HepG2 (cell line): ENCODE results near the gene RNU7-1. TPM values are rescaled to one million over a fixed set of nuclear protein-coding genes. Genes with fewer than 3 reads are reported as not detected.
A peak's percentile ranks its signal among the peaks of the same experiment; 100 is the strongest.

Experiments used
- ATF2 ChIP-seq: sonication (generic); formaldehyde crosslinking; IDR thresholded peaks from 2 replicates; pipeline ENCODE4 v1.4.0; 2020; ENCODE audit warnings: missing genetic modification reagents
- DBP ChIP-seq: sonication (generic); formaldehyde crosslinking; IDR thresholded peaks from 2 replicates; pipeline ENCODE4 v1.4.0; 2020; ENCODE audit warnings: missing genetic modification reagents; ENCODE audit errors: not compliant biosample characterization
- E2F5 ChIP-seq: sonication (generic); formaldehyde crosslinking; conservative IDR thresholded peaks from 2 replicates; pipeline ENCODE4 v1.4.0; 2020; ENCODE audit warnings: missing genetic modification reagents
- ELF1 ChIP-seq: sonication (generic); formaldehyde crosslinking; IDR thresholded peaks from 2 replicates; pipeline ENCODE4 v1.4.0; 2020; ENCODE audit warnings: missing genetic modification reagents
- ISL2 ChIP-seq: sonication (generic); formaldehyde crosslinking; IDR thresholded peaks from 2 replicates; pipeline ENCODE4 v1.5.0; 2020; ENCODE audit warnings: missing genetic modification reagents
- KAT8 ChIP-seq: IDR thresholded peaks from 2 replicates; pipeline ENCODE4 v1.6.1; 2016; ENCODE audit warnings: missing genetic modification reagents, missing compliant biosample characterization
- MBD4 ChIP-seq: IDR thresholded peaks from 2 replicates; pipeline ENCODE4 v1.6.1; 2012; ENCODE audit warnings: low read length, inconsistent platforms, borderline replicate concordance
- PAF1 ChIP-seq: IDR thresholded peaks from 2 replicates; pipeline ENCODE4 v1.6.1; 2016; ENCODE audit warnings: missing genetic modification reagents, missing compliant biosample characterization
- PAWR ChIP-seq: sonication (generic); formaldehyde crosslinking; IDR thresholded peaks from 2 replicates; pipeline ENCODE4 v1.4.0; 2020; ENCODE audit warnings: missing genetic modification reagents, mild to moderate bottlenecking, borderline replicate concordance
- PRDM15 ChIP-seq: sonication (generic); formaldehyde crosslinking; IDR thresholded peaks from 2 replicates; pipeline ENCODE4 v1.4.0; 2020; ENCODE audit warnings: missing genetic modification reagents
- REL ChIP-seq: sonication (generic); formaldehyde crosslinking; conservative IDR thresholded peaks from 2 replicates; pipeline ENCODE4 v1.8.0; 2022; ENCODE audit warnings: mild to moderate bottlenecking, missing genetic modification reagents, moderate library complexity
- TFE3 ChIP-seq: IDR thresholded peaks from 2 replicates; pipeline ENCODE4 v1.6.1; 2016
- USF2 ChIP-seq, 2 experiments: sonication (generic) in 1 of 2; formaldehyde crosslinking in 1 of 2; IDR thresholded peaks; 2 replicates each; pipeline versions ENCODE4 v1.5.1 to v1.6.1; 2011 to 2020; ENCODE audit warnings: borderline replicate concordance in 1 of 2, low read depth in 1 of 2, low read length in 1 of 2, mild to moderate bottlenecking in 1 of 2, missing genetic modification reagents in 1 of 2, moderate library complexity in 1 of 2
- ZNF20 ChIP-seq: sonication (generic); formaldehyde crosslinking; IDR thresholded peaks from 2 replicates; pipeline ENCODE4 v1.4.0; 2020; ENCODE audit warnings: mild to moderate bottlenecking, moderate library complexity, missing genetic modification reagents
- ZNF24 ChIP-seq: fragments of 450-650 bp; IDR thresholded peaks from 2 replicates; pipeline ENCODE4 v1.6.1; 2017; ENCODE audit warnings: antibody characterized with exemption, mild to moderate bottlenecking
- ZNF431 ChIP-seq: sonication (generic); formaldehyde crosslinking; IDR thresholded peaks from 2 replicates; pipeline ENCODE4 v1.9.0; 2022; ENCODE audit warnings: missing genetic modification reagents, low read depth, mild to moderate bottlenecking, borderline replicate concordance
- ZNF564 ChIP-seq: sonication (generic); formaldehyde crosslinking; IDR thresholded peaks from 2 replicates; pipeline ENCODE4 v1.8.1; 2023; ENCODE audit warnings: mild to moderate bottlenecking, missing genetic modification reagents
- ZNF782 ChIP-seq: sonication (generic); formaldehyde crosslinking; IDR thresholded peaks from 2 replicates; pipeline ENCODE4 v1.4.0; 2020; ENCODE audit warnings: missing genetic modification reagents, mild to moderate bottlenecking, borderline replicate concordance
- polyA plus RNA-seq, 8 experiments: library from polyadenylated mRNA; depleted of rRNA in 3 of 8; stranded (reverse) in 7 of 8; unstranded in 1 of 8; fragments of >200 nt; fragmentation: Illumina TruSeq in 4 of 8; extraction: Trizol in 4 of 8; gene quantifications; 2 replicates each; pipeline versions ENCODE4 v1.2.1 to v1.2.3, GENCODE V29; 2011 to 2016; ENCODE audit warnings: low read depth in 4 of 8, missing spikeins in 1 of 8, mixed read lengths in 1 of 8; ENCODE audit not compliant: insufficient read depth in 1 of 8
- total RNA-seq, 5 experiments: library from RNA; depleted of rRNA; stranded (reverse); fragments of >200 nt; fragmentation: Illumina TruSeq; extraction: Trizol; gene quantifications; 2 replicates each; pipeline ENCODE4 v1.2.3, GENCODE V29; 2016; ENCODE audit warnings: low read depth in 1 of 5

The RNU7-1 gene
- total and polyA plus RNA-seq, 2 of the 13 experiments (the other 11 are each of a cell fraction or from before 2014, with no cell fraction given): not detected

- 0 out of 2 replicates have a peak, but pooled peaks have one; percentile 59 for TF ChIP-seq PAF1 (CRISPR knock-in tag)
- TF ChIP-seq MBD4: peak; percentile 62; the same call in 1 of the 2 replicates
- TF ChIP-seq DBP (CRISPR knock-in tag): no peak
- 0 out of 2 replicates have a peak, but pooled peaks have one; percentile 89 for TF ChIP-seq PAWR (CRISPR knock-in tag)
- peak; percentile 93 for TF ChIP-seq REL (CRISPR knock-in tag)
- peak; percentile 91 for TF ChIP-seq ATF2 (CRISPR knock-in tag)
- TF ChIP-seq ZNF24: no peak
- TF ChIP-seq ZNF564 (CRISPR knock-in tag): no peak
- TF ChIP-seq ZNF431 (CRISPR knock-in tag): no peak; the same call in 1 of the 2 replicates
- peak; percentile 94 for TF ChIP-seq KAT8 (CRISPR knock-in tag)
- peak; percentile 85 for TF ChIP-seq ISL2 (CRISPR knock-in tag)
- no peak for TF ChIP-seq E2F5 (CRISPR knock-in tag)
- peak; percentile 70 for TF ChIP-seq ELF1
- no peak for TF ChIP-seq USF2 (IDR thresholded peaks at IDR 0.05; ENCODE audit: low read depth, low read length)
- no peak; the same call in 1 of the 2 replicates for TF ChIP-seq USF2 (CRISPR knock-in tag; IDR thresholded peaks at IDR 0.05; ENCODE audit: borderline replicate concordance)
- 0 out of 2 replicates have a peak, but pooled peaks have one; percentile 59 for TF ChIP-seq ZNF20
- TF ChIP-seq TFE3 (CRISPR knock-in tag): peak; percentile 82
- TF ChIP-seq ZNF782 (CRISPR knock-in tag): 0 out of 2 replicates have a peak, but pooled peaks have one; percentile 14
- TF ChIP-seq PRDM15: no peak
These were observed at the start of gene RNU7-1, which contains the start of gene C12orf57 (continued) for GRCh38 chr12:6943722-6944380.
